ENCODE results near the gene SLC22A23. TPM values are rescaled to one million over a fixed set of nuclear protein-coding genes. Genes with fewer than 3 reads are reported as not detected.

The SLC22A23 gene
- total and polyA plus RNA-seq, 2 experiments from 2014 or later, result 6.1 to 38.3 TPM

DNA sequence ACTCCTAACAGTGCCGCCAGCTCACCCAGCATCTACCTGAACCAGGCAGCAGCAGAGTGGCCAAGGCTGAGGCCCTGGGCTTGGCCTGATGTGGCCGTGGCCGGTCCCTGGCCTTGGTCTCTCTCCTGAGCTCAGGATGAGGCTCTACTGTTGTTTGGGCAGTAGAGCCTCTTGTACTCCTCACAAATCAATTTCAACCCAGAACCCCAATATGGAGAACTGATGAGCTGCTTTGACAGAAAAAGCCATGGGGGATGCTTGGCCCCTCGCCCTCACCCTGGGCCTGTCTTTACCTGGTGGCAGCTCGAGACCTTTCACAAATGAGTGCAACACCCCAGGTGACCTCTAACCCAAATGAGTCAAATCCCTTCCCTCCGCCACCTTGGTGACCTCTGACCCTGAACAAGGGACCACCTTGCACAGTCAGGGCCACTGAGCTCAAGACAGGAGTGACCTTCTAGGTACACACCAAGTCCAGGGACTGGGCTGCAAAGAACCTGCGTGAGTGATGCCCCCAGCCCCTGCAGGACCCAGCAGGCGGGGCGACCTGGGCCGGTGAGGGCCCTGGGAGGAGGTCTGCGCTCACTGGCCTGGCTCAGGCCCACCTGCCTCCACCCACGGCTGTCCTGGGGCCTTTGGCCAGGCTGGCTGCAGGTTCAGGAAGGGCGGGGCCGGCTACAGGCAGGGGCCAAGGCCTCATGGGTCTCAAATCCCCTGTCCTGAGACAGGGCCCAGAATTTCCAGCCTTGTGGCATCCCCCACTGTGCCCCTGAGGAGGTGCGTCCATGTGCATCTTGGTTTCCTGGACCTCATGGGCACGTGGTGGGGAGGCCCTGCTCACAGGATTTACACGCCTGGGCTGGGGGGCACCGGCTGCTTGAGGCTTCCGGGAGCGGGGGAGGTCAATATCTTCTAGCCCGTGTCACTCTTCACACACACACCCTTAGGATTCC is 167.9 kb downstream of the SLC22A23 start:
- Histone ChIP-seq H3K79me2 (replicated peaks; ENCODE audit: insufficient read depth) (no peaks in the 10 kb centered on the region), H4K20me1 (replicated peaks; ENCODE audit: insufficient read depth) (no peaks in the 10 kb centered on the region), H2AFZ (no peak overlapping the region), H3K27me3 (ENCODE audit: insufficient read depth) (no peaks in the 10 kb centered on the region), H3K4me3 (no peak overlapping the region), H3K27ac (ENCODE audit: low read depth) (no peak overlapping the region), H3K9me2 (ENCODE audit: insufficient read depth) (no peaks in the 10 kb centered on the region), H3K4me1 (ENCODE audit: insufficient read depth) (no peaks in the 10 kb centered on the region), H3K4me2 (no peak overlapping the region), H3F3A (replicated peaks; ENCODE audit: low read depth) (no peaks in the 10 kb centered on the region), H3K36me3 (ENCODE audit: insufficient read depth) (peaks cover 4% of the 10 kb centered on the region; the same call in 1 of the 2 replicates)
- ATAC-seq, result no peak
- Mint-ChIP-seq H3K9me3 (no peaks in the 10 kb centered on the region), H3K27me3 (ENCODE audit: insufficient read depth, low read depth, poor library complexity) (peaks cover 19% of the 10 kb centered on the region), H3K36me3 (ENCODE audit: low read depth) (peaks cover 83% of the 10 kb centered on the region), H3K4me3 (no peak overlapping the region), H3K4me1 (peaks cover 4% of the 10 kb centered on the region; the same call in 2 of the 3 replicates), H3K27ac (no peak overlapping the region)
- no peak for DNase-seq (ENCODE audit: low spot score)
- no peak for TF ChIP-seq ZNF331 (CRISPR knock-in tag; IDR thresholded peaks at IDR 0.05; ENCODE audit: low read depth)

DNA sequence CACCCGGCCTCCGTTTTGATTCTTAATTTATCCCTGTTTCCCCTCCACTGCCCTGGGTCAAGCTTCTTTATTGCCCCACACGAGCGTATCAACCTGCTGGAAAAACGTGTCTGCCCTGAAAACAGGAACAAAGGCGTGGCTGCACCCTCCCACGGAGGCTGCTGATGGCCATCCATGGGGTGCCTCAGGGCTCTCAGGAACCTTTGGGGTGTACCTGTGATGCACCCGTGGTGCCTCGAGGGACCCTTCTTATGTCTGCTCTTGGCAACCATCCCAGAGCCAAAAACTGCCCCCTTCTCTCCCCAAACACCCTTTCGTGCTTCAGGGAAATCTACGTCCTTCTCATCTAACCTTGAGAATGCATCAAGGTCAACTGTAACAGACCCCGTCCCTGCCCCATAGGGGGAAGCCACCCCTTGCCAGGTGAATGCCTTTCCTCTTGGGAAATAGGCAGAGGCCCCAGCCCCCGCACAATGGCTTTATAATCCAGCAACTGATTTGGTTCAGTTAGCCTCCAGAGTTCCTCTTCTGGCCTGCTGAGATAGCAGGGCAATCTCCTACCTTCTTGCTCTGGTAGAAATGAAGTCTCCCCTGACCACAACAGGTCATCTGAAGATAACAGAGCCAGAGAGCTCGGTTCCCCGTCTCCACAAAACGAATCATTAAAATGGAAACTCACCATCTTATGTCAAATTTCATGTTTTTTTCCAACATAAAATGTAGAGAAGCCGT is 168.7 kb downstream of the SLC22A23 start:
- no peak for DNase-seq (ENCODE audit: low spot score)
- no peak for TF ChIP-seq REST (IDR thresholded peaks at IDR 0.05; ENCODE audit: unreplicated experiment)
- TF ChIP-seq EZH2phosphoT487 (IDR thresholded peaks at IDR 0.05; ENCODE audit: unreplicated experiment), result no peak
- TF ChIP-seq CTCF (conservative IDR thresholded peaks at IDR 0.05; ENCODE audit: low read depth in 2 of 2), result no peak
- TF ChIP-seq POLR2AphosphoS5 (IDR thresholded peaks at IDR 0.05; ENCODE audit: low read depth), result no peak
- no peak for TF ChIP-seq EZH2 (IDR thresholded peaks at IDR 0.05; ENCODE audit: low read depth, unreplicated experiment)
- TF ChIP-seq JUNB (IDR thresholded peaks at IDR 0.05; ENCODE audit: unreplicated experiment), result no peak
- no peak for TF ChIP-seq CREB1 (CRISPR knock-in tag; IDR thresholded peaks at IDR 0.05; ENCODE audit: low read depth)

More for the DNA sequence above, 168.7 kb downstream of the SLC22A23 start:
- H3K4me2 ChIP-seq, result no peak overlapping the region
- H3K27me3 Mint-ChIP-seq (ENCODE audit: insufficient read depth, low read depth, poor library complexity), result peaks cover 19% of the 10 kb centered on the region
- H3K4me3 Mint-ChIP-seq, result no peak overlapping the region
- no peaks in the 10 kb centered on the region for H4K20me1 ChIP-seq (replicated peaks; ENCODE audit: insufficient read depth)
- H3K36me3 Mint-ChIP-seq (ENCODE audit: low read depth), result peaks cover 84% of the 10 kb centered on the region
- no peak overlapping the region for H2AFZ ChIP-seq
- no peaks in the 10 kb centered on the region for H3K9me3 Mint-ChIP-seq
- H3F3A ChIP-seq (replicated peaks; ENCODE audit: low read depth), result no peaks in the 10 kb centered on the region
- no peak for ATAC-seq
- peaks cover 11% of the 10 kb centered on the region for H3K4me1 Mint-ChIP-seq
- H3K79me2 ChIP-seq (replicated peaks; ENCODE audit: insufficient read depth), result no peaks in the 10 kb centered on the region
- no peaks in the 10 kb centered on the region for H3K27me3 ChIP-seq (ENCODE audit: insufficient read depth)
- peak overlapping the region; percentile 67; the same call in 1 of the 2 replicates for H3K27ac Mint-ChIP-seq
- no peak overlapping the region for H3K4me3 ChIP-seq
- H3K27ac ChIP-seq (ENCODE audit: low read depth), result no peak overlapping the region
- peaks cover 4% of the 10 kb centered on the region; the same call in 1 of the 2 replicates for H3K36me3 ChIP-seq (ENCODE audit: insufficient read depth)
- no peaks in the 10 kb centered on the region for H3K4me1 ChIP-seq (ENCODE audit: insufficient read depth)
- no peaks in the 10 kb centered on the region for H3K9me2 ChIP-seq (ENCODE audit: insufficient read depth)
